GM12878 (cell line): ENCODE results near the gene ZNF215.

ENCODE experiments used
- CTCF ChIP-seq, 3 experiments: IDR thresholded peaks in 2 of 3; conservative IDR thresholded peaks in 1 of 3; 2 replicates each; pipeline ENCODE4 v1.5.1; 2011; ENCODE audit warnings: low read depth in 3 of 3, low read length in 3 of 3, mild to moderate bottlenecking in 3 of 3, control low read depth in 2 of 3, moderate library complexity in 2 of 3, inconsistent platforms in 1 of 3, mixed read lengths in 1 of 3; ENCODE audit not compliant: control insufficient read depth in 2 of 3, insufficient read depth in 1 of 3; ENCODE audit errors: extremely low read depth in 1 of 3
- EP300 ChIP-seq, 2 experiments: fragments of 150-350 bp in 1 of 2; IDR thresholded peaks; 2 replicates each; pipeline ENCODE4 v1.6.1; 2011 to 2012; ENCODE audit warnings: low read depth in 2 of 2, low read length in 2 of 2, borderline replicate concordance in 1 of 2, improper control_type of control experiment in 1 of 2, inconsistent platforms in 1 of 2; ENCODE audit not compliant: control insufficient read depth in 1 of 2
- NFXL1 ChIP-seq: fragments of 450-650 bp; IDR thresholded peaks from 2 replicates; pipeline ENCODE4 v1.6.1; 2017; ENCODE audit warnings: antibody characterized with exemption, mild to moderate bottlenecking, borderline replicate concordance
- USF1 ChIP-seq: IDR thresholded peaks from 2 replicates; pipeline ENCODE4 v1.6.1; 2011; ENCODE audit warnings: borderline replicate concordance, low read depth, mild to moderate bottlenecking, moderate library complexity, mixed read lengths, low read length; ENCODE audit not compliant: insufficient read depth; ENCODE audit errors: extremely low read length
- ZNF384 ChIP-seq: IDR thresholded peaks from 2 replicates; pipeline ENCODE4 v1.6.1; 2012; ENCODE audit warnings: low read depth, mild to moderate bottlenecking, low read length, improper control_type of control experiment, borderline replicate concordance

GRCh38 chr11:6900327-6900999 is 25.8 kb upstream of the ZNF215 start:
- TF ChIP-seq EP300 (IDR thresholded peaks at IDR 0.05; ENCODE audit: borderline replicate concordance in 1 of 2, control insufficient read depth in 1 of 2, low read depth in 2 of 2, low read length in 2 of 2) (no peak), USF1 (no peak), NFXL1 (no peak), CTCF (IDR thresholded peaks at IDR 0.05 in 2 of 3, conservative IDR thresholded peaks at IDR 0.05 in 1 of 3; ENCODE audit: control insufficient read depth in 2 of 3, extremely low read depth in 1 of 3, insufficient read depth in 1 of 3, low read depth in 3 of 3, low read length in 3 of 3) (peak in 1 of 3 experiments; percentile 17; a peak in 2 of 6 replicates), ZNF384 (no peak)
